Measurements from ENCODE around the gene GLTPD2.

The GLTPD2 gene

GRCh38 chr17:4788807-4789700 lies at the start of gene GLTPD2:
Gene GLTPD2 (plus strand): TSS chr17:4788964. CDS start chr17:4789012, 48 bp downstream.
- TF ChIP-seq, protein P1, sequence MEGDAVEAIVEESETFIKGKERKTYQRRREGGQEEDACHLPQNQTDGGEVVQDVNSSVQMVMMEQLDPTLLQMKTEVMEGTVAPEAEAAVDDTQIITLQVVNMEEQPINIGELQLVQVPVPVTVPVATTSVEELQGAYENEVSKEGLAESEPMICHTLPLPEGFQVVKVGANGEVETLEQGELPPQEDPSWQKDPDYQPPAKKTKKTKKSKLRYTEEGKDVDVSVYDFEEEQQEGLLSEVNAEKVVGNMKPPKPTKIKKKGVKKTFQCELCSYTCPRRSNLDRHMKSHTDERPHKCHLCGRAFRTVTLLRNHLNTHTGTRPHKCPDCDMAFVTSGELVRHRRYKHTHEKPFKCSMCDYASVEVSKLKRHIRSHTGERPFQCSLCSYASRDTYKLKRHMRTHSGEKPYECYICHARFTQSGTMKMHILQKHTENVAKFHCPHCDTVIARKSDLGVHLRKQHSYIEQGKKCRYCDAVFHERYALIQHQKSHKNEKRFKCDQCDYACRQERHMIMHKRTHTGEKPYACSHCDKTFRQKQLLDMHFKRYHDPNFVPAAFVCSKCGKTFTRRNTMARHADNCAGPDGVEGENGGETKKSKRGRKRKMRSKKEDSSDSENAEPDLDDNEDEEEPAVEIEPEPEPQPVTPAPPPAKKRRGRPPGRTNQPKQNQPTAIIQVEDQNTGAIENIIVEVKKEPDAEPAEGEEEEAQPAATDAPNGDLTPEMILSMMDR (IDR thresholded peaks at IDR 0.05; ENCODE audit: low read length, missing control alignments): no peak
- no peak for DNase-seq (ENCODE audit: low read depth)
- H3K4me3 ChIP-seq (replicated peaks; ENCODE audit: low read depth, low read length): peak within 1 kb of the TSS; percentile 65

DNA sequence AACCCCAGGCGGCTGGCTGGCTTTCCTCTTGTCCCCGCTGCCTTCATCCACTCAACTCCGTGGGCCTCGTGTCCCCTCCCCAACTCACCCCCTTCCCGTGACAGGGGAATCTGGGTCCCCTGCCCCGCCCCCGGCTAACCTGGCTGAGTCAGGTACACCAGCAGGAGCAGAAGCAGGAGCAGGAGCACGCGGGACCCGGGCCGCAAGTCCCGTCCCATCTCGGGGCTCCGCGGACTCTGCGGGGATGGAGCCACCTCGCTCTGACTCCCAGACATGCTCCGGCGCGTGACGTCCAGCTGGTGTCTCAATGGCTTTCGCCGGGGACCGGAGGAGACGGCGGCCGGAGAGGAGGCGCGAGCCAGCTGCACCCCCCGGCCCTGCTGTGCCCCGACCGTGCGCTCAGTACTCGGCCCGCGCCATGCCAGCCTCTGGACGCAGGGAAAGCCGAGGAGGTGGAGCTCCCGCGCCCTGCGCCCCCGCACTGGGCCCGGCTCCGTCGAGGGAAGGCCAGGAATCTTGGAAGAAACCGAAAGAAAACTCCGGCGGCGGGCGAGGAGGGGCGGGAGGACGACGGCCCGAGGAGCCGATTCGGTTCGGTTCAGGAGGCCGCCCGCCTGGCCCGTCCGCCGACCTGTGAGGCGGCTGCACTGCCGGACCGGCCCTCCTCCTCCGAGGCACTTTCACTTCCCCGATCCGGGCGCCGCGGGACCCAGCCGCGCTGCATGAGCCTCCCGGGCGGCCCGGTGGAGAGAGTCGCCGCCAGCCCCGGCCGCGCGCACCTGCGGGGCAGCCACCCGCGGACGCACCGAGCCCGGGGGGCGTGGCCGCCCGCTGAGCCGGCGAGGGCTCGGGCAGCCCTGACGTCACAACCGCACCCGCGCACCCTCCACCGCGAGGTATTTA lies 49.4 kb upstream of the GLTPD2 start, which contains the start of the genes CXCL16 and ZMYND15:
CXCL16 (minus strand) TSS at position 807 of the 903 bp plus-strand sequence; CDS start at position 218, 589 bp downstream.
ZMYND15 (plus strand) TSS at position 712 of the 903 bp plus-strand sequence. CDS start 716 bp downstream, outside the sequence.
- TF ChIP-seq, protein P1 (IDR thresholded peaks at IDR 0.05; ENCODE audit: low read length, missing control alignments): no peak
- DNase-seq (ENCODE audit: low read depth): peak; percentile 20
- peak within 1 kb of the TSS; percentile 64 for H3K4me3 ChIP-seq (replicated peaks; ENCODE audit: low read depth, low read length)

DNA sequence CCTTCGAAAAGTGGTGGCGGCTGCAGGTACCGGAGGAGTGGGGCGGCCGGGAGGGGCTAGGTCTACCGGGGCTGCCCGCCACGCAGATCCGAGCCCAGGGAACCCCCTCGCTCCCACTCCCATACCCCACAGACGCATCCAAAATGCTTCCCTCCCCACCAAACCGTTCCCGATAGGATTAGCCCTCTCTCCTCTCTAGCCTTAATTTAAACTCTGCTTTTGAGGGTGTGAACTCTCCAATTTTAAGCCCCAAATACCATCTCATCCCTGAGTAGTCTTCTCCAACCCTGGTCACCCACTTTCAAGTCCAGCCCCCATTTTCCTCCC lies 48.8 kb upstream of the GLTPD2 start:
- TF ChIP-seq, protein P1 (IDR thresholded peaks at IDR 0.05; ENCODE audit: low read length, missing control alignments): no peak
- peak overlapping the region; percentile 64 for H3K4me3 ChIP-seq (replicated peaks; ENCODE audit: low read depth, low read length)
- DNase-seq (ENCODE audit: low read depth): no peak

GRCh38 chr17:4740584-4740983 lies 48.2 kb upstream of the GLTPD2 start:
- H3K4me3 ChIP-seq (replicated peaks; ENCODE audit: low read depth, low read length): no peak overlapping the region
- TF ChIP-seq, protein P1 (IDR thresholded peaks at IDR 0.05; ENCODE audit: low read length, missing control alignments): no peak
- DNase-seq (ENCODE audit: low read depth): no peak

GRCh38 chr17:4741544-4741943 lies 47.2 kb upstream of the GLTPD2 start:
- H3K4me3 ChIP-seq (replicated peaks; ENCODE audit: low read depth, low read length): no peak overlapping the region
- TF ChIP-seq, protein P1 (IDR thresholded peaks at IDR 0.05; ENCODE audit: low read length, missing control alignments): no peak
- DNase-seq (ENCODE audit: low read depth): no peak

DNA sequence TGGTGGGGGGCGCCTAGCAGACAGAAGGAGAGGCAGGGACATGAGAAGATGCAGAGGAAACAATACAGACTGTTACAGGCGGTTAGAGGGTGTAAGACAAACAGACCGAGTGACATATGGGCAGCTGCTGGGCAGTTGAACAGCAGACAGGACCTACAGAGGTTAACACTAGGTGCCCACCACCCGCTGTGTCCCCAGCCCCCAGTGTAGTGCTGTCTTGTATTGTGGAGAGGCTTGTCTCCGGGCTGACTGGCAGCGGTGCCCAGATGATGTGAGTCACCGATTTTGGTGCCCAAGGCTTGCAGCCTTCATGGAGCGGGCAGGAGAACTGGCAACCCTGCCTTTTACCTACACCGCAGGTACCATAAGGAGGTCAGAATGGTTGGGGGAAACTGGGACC lies 46.6 kb upstream of the GLTPD2 start:
- TF ChIP-seq, protein P1 (IDR thresholded peaks at IDR 0.05; ENCODE audit: low read length, missing control alignments): no peak
- H3K4me3 ChIP-seq (replicated peaks; ENCODE audit: low read depth, low read length): no peak overlapping the region
- DNase-seq (ENCODE audit: low read depth): no peak

Measured in fibroblast of pulmonary artery (primary cell).